ENCODE data around the gene KIAA0513. TPM values are rescaled to one million over a fixed set of nuclear protein-coding genes. Genes with fewer than 3 reads are reported as not detected.

The KIAA0513 gene
- total and polyA plus RNA-seq, 2 donors (not counting 3 experiments of a cell fraction or from before 2014, with no cell fraction given) = 1.8 to 4.3 TPM

DNA sequence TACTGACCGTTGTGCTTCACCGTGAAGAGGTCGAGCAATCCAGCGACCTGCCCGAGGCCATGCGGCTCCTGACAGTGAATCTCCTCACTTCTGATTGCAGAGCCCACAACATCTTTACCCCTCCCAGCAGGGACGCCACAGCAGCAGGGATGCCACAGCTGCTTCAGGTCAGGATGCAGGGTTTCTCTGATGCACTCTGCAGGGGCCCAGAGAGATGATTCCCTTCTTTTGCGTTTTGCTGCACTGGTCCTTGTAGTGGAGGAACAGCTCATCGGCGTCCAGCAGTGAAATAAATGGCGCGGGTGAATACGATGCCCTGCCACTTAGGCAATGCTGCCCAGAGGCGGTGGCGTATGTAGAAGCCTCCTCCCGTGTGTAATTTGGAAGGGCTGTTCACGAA lies 5.6 kb downstream of the KIAA0513 start:
- no peaks in the 10 kb centered on the region for H3K9me1 ChIP-seq (replicated peaks; ENCODE audit: control insufficient read depth, extremely low read depth, insufficient read depth, low read length)
- H3K4me1 ChIP-seq (ENCODE audit: control insufficient read depth, extremely low read depth, insufficient read depth, low read length) = peaks cover 15% of the 10 kb centered on the region
- H2AFZ ChIP-seq (ENCODE audit: low read depth, low read length) = no peak overlapping the region
- POLR2A ChIA-PET = no interaction called here
- no peak overlapping the region for H3K4me3 ChIP-seq (replicated peaks in 1 of 3; ENCODE audit: insufficient read depth in 1 of 3, low read depth in 1 of 3, low read length in 3 of 3)
- no peak for DNase-seq (ENCODE audit: low read depth, low spot score)
- CTCF ChIA-PET = interaction anchor here (1.3 kb wide), 1 partner anchor 53 kb away, joined by 5 read pairs; no protein-coding TSS in a partner anchor
- no peaks in the 10 kb centered on the region for H3K9me3 ChIP-seq (replicated peaks; ENCODE audit: control insufficient read depth, insufficient read depth, low read length)
- no peaks in the 10 kb centered on the region for H4K20me1 ChIP-seq (replicated peaks; ENCODE audit: control insufficient read depth, extremely low read depth, insufficient read depth, low read length)
- no peak overlapping the region for H3K9ac ChIP-seq (replicated peaks; ENCODE audit: extremely low read depth, insufficient read depth, low read length)
- no TSS peak for BruUV-seq (replicated peaks)
- dilution Hi-C loops (cut with MboI; ENCODE audit: extremely low pct_ligation_motif_present, low sequenced_read_pairs) = no loop called here
- intact Hi-C loops (cut with micrococcal nuclease) = no loop called here
- no peaks in the 10 kb centered on the region for H3K36me3 ChIP-seq (ENCODE audit: control insufficient read depth in 2 of 2, extremely low read depth in 1 of 2, insufficient read depth in 2 of 2, low read length in 2 of 2)
- no peak for FAIRE-seq
- H3K4me2 ChIP-seq (ENCODE audit: insufficient read depth, low read length) = no peak overlapping the region
- no peak overlapping the region for H3K27ac ChIP-seq (ENCODE audit: insufficient read depth, low read depth, low read length)
- no peaks in the 10 kb centered on the region for H3K79me2 ChIP-seq (ENCODE audit: control insufficient read depth, insufficient read depth, low read length)
- TF ChIP-seq MYC (IDR thresholded peaks at IDR 0.05; ENCODE audit: low read depth, low read length) (no peak), GATA2 (IDR thresholded peaks at IDR 0.05; ENCODE audit: insufficient read depth, insufficient read length, low read depth, low read length) (no peak), POLR2AphosphoS5 (IDR thresholded peaks at IDR 0.05; ENCODE audit: insufficient read depth, low read depth, low read length) (no peak), JUN (IDR thresholded peaks at IDR 0.05; ENCODE audit: borderline replicate concordance, insufficient read depth, insufficient read length, low read depth) (no peak), POLR2A (IDR thresholded peaks at IDR 0.05; ENCODE audit: low read depth, low read length) (no peak), EZH2 (IDR thresholded peaks at IDR 0.05; ENCODE audit: borderline replicate concordance, low read depth, low read length, severe bottlenecking) (no peak), FOS (IDR thresholded peaks at IDR 0.05; ENCODE audit: borderline replicate concordance, insufficient read depth, low read length) (no peak)
- TF ChIP-seq, protein P1, sequence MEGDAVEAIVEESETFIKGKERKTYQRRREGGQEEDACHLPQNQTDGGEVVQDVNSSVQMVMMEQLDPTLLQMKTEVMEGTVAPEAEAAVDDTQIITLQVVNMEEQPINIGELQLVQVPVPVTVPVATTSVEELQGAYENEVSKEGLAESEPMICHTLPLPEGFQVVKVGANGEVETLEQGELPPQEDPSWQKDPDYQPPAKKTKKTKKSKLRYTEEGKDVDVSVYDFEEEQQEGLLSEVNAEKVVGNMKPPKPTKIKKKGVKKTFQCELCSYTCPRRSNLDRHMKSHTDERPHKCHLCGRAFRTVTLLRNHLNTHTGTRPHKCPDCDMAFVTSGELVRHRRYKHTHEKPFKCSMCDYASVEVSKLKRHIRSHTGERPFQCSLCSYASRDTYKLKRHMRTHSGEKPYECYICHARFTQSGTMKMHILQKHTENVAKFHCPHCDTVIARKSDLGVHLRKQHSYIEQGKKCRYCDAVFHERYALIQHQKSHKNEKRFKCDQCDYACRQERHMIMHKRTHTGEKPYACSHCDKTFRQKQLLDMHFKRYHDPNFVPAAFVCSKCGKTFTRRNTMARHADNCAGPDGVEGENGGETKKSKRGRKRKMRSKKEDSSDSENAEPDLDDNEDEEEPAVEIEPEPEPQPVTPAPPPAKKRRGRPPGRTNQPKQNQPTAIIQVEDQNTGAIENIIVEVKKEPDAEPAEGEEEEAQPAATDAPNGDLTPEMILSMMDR (IDR thresholded peaks at IDR 0.05; ENCODE audit: extremely low read depth in 1 of 2, insufficient read depth in 1 of 2, low read depth in 1 of 2, low read length in 2 of 2) = no peak
- TF ChIP-seq, protein P2, sequence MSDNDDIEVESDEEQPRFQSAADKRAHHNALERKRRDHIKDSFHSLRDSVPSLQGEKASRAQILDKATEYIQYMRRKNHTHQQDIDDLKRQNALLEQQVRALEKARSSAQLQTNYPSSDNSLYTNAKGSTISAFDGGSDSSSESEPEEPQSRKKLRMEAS (IDR thresholded peaks at IDR 0.05; ENCODE audit: insufficient read depth, insufficient read length) = no peak
- H3K27me3 ChIP-seq (ENCODE audit: control insufficient read depth in 2 of 2, insufficient read depth in 2 of 2, low read length in 2 of 2) = no peaks in the 10 kb centered on the region

All from endothelial cell of umbilical vein (primary cell).